Neural progenitor cell (in vitro differentiated cells): ENCODE results near the gene ZFPM1.
"Not testable (repeated sequence)": the region's sequence is repeated elsewhere in the genome, so short reads cannot be mapped to it uniquely, and the experiment has no call there.

ENCODE experiments used
- EZH2 ChIP-seq: fragments of 200-600 bp; sonication (generic); IDR thresholded peaks from 2 replicates; pipeline ENCODE4 v1.6.1; 2017; ENCODE audit warnings: antibody characterized with exemption, mild to moderate bottlenecking, moderate library complexity
- EZH2phosphoT487 ChIP-seq: fragments of 200-600 bp; sonication (generic); IDR thresholded peaks from 2 replicates; pipeline ENCODE4 v1.6.1; 2017; ENCODE audit warnings: antibody characterized with exemption
- TF ChIP-seq, protein P1 (sequence below): fragments of 200-600 bp; sonication (generic); IDR thresholded peaks from 2 replicates; pipeline ENCODE4 v1.5.1; 2017; ENCODE audit warnings: antibody characterized with exemption, mild to moderate bottlenecking

DNA sequence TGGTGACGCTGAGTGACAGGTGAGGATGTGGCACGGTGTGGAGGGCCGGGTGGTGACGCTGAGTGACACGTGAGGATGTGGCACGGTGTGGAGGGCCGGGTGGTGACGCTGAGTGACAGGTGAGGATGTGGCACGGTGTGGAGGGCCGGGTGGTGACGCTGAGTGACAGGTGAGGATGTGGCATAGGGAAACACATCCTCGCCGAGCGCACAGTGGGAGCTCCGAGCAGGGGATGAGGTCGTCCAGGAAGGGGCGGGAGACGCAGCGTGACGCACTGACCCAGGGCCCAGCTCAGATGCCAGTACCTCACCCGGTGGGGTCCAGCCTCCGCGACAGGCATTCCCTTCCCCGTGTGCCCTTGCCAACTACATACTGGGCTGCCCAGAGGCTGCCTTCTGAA lies 17.6 kb downstream of the ZFPM1 start:
- TF ChIP-seq, protein P1, sequence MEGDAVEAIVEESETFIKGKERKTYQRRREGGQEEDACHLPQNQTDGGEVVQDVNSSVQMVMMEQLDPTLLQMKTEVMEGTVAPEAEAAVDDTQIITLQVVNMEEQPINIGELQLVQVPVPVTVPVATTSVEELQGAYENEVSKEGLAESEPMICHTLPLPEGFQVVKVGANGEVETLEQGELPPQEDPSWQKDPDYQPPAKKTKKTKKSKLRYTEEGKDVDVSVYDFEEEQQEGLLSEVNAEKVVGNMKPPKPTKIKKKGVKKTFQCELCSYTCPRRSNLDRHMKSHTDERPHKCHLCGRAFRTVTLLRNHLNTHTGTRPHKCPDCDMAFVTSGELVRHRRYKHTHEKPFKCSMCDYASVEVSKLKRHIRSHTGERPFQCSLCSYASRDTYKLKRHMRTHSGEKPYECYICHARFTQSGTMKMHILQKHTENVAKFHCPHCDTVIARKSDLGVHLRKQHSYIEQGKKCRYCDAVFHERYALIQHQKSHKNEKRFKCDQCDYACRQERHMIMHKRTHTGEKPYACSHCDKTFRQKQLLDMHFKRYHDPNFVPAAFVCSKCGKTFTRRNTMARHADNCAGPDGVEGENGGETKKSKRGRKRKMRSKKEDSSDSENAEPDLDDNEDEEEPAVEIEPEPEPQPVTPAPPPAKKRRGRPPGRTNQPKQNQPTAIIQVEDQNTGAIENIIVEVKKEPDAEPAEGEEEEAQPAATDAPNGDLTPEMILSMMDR, result not testable (repeated sequence)
- TF ChIP-seq EZH2, EZH2phosphoT487: not testable (repeated sequence)
